HG03175 (cell line): ENCODE data around the gene OCA2.
A peak's percentile ranks its signal among the peaks of the same experiment; 100 is the strongest.

ENCODE experiments used
- ATAC-seq: cut with Tn5 transposase; IDR thresholded peaks from one replicate; pipeline ENCODE4 v1.9.1; 2021; ENCODE audit warnings: mild to moderate bottlenecking, moderate library complexity; ENCODE audit not compliant: unreplicated experiment

Gene OCA2

GRCh38 chr15:28105793-28106192, 6.7 kb upstream of the OCA2 start:
- no peak for ATAC-seq

- ATAC-seq: no peak
Measured at GRCh38 chr15:28105224-28105791, 6.2 kb upstream of the OCA2 start.

- ATAC-seq: no peak
Measured at GRCh38 chr15:28104326-28104725, 5.2 kb upstream of the OCA2 start.

GRCh38 chr15:28103831-28104230, 4.7 kb upstream of the OCA2 start:
- ATAC-seq: no peak

- ATAC-seq: no peak
Measured at GRCh38 chr15:28101983-28102441, 2.9 kb upstream of the OCA2 start.

- no peak for ATAC-seq
Measured at GRCh38 chr15:28101201-28101600, 2.1 kb upstream of the OCA2 start.

GRCh38 chr15:28100516-28101195, 1.5 kb upstream of the OCA2 start:
- ATAC-seq: no peak

- no peak for ATAC-seq
Measured at GRCh38 chr15:28099555-28100140, 533 bp upstream of the OCA2 start.

GRCh38 chr15:28098360-28098765, 752 bp downstream of the OCA2 start:
- no peak for ATAC-seq

GRCh38 chr15:28097656-28098359, 1.3 kb downstream of the OCA2 start:
- no peak for ATAC-seq

- ATAC-seq: no peak
Measured at GRCh38 chr15:28096670-28097431, 2.3 kb downstream of the OCA2 start.

- peak; percentile 6 for ATAC-seq
Measured at GRCh38 chr15:28096411-28096669, 2.8 kb downstream of the OCA2 start.

- no peak for ATAC-seq
Measured at GRCh38 chr15:28094732-28095521, 4.2 kb downstream of the OCA2 start.

GRCh38 chr15:28093752-28094535, 5.2 kb downstream of the OCA2 start:
- no peak for ATAC-seq

GRCh38 chr15:28091313-28091712, 7.8 kb downstream of the OCA2 start:
- no peak for ATAC-seq

GRCh38 chr15:28086175-28086703, 12.9 kb downstream of the OCA2 start:
- peak; percentile 93 for ATAC-seq

GRCh38 chr15:28085489-28086174, 13.5 kb downstream of the OCA2 start:
- ATAC-seq: no peak

GRCh38 chr15:28084547-28084946, 14.6 kb downstream of the OCA2 start:
- no peak for ATAC-seq
